GM12874 (cell line): Measurements from ENCODE around the gene PTPRN2.

Source experiments
- CTCF ChIP-seq: IDR thresholded peaks from 2 replicates; pipeline ENCODE4 v1.5.1; 2011; ENCODE audit warnings: low read depth, mild to moderate bottlenecking, control low read depth, low read length, moderate library complexity; ENCODE audit not compliant: insufficient read depth

PTPRN2 gene

GRCh38 chr7:158112571-158113320 lies 474.9 kb downstream of the PTPRN2 start:
- no peak for TF ChIP-seq CTCF

DNA sequence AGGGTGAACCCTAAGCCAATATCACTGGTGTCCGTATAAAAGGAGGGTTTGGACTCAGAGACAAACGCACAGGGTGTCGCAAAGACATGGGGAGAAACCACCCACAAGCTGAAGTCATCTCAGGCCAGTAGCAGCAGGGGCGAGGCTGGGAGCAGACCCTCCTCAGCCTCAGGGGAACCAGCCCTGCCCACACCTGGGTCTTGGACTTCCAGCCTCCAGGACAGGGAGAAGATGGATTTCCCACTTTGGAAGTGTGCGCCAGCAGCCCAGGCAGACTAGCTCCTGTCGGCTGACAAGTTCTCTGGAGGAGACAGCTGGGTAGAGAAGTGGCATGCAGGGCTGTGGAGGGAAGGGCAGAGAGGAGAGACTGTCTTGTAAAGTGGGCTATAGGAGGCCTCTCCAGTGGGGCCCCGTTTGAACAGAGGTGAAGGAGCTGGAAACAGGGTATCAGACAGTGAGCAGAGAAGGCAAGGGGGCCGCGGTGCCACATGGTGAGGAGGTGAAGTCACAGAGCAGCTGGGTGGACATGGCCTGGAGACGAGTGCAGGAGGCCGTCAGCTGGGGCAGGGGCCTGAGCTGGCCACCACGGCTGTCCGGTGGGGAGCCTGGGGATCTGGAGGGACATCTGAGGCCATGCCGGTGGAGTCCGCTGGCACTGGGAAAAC lies 475.6 kb downstream of the PTPRN2 start:
- no peak for TF ChIP-seq CTCF

GRCh38 chr7:158111049-158111751 lies 476.4 kb downstream of the PTPRN2 start:
- TF ChIP-seq CTCF, result no peak

DNA sequence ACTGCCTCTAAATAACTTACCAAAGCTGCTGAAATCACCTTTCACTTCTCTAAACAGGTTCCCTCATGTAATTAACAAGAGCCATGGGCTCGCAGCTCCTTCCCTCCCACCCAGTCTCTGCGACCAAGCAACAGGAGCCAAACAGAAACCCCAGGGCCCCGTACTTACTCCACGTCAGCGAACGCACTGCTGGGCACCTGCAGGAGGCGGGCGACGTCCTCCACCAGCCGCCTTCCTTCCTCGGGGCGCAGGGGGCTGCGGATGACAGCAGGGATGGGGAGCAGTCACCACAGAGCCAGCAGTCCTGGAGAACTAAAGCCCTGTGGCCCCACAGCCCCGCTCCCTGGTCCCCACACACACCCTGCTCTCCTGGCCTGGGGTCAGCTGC lies 477.0 kb downstream of the PTPRN2 start:
- no peak for TF ChIP-seq CTCF

- TF ChIP-seq CTCF, result no peak
Observed at GRCh38 chr7:158110034-158110590, 477.5 kb downstream of the PTPRN2 start.

DNA sequence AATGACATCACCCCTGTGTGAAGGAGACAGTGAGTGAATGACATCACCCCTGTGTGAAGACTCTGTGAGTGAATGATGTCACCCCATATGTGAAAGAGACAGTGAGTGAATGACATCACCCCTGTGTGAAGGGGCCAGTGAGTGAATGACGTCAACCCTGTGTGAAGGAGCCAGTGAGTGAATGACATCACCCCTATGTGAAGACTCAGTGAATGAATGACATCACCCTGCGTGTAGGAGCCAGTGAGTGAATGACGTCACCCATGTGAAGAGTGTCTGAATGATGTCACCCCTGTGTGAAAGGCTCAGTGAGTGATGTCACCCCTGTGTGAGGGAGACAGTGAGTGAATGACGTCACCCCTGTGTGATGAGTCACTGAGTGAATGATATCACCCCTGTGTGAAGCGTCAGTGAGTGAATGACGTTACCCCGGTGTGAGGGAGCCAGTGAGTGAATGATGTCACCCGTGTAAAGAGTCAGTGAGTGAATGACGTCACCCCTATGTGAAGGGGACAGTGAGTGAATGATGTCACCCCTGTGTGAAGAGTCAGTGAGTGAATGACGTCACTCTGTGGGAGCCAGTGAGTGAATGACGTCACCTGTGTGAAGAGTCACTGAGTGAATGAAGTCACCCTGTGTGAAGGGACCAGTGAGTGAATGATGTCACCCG lies 478.1 kb downstream of the PTPRN2 start:
- TF ChIP-seq CTCF, result no peak
